ENCODE results near the gene C2CD2. TPM values are rescaled to one million over a fixed set of nuclear protein-coding genes. Genes with fewer than 3 reads are reported as not detected.
A peak's percentile ranks its signal among the peaks of the same experiment; 100 is the strongest.

Gene C2CD2
- total RNA-seq, 4 donors from 2014 or later = 6.7 to 22.3 (median 17.3) TPM

DNA sequence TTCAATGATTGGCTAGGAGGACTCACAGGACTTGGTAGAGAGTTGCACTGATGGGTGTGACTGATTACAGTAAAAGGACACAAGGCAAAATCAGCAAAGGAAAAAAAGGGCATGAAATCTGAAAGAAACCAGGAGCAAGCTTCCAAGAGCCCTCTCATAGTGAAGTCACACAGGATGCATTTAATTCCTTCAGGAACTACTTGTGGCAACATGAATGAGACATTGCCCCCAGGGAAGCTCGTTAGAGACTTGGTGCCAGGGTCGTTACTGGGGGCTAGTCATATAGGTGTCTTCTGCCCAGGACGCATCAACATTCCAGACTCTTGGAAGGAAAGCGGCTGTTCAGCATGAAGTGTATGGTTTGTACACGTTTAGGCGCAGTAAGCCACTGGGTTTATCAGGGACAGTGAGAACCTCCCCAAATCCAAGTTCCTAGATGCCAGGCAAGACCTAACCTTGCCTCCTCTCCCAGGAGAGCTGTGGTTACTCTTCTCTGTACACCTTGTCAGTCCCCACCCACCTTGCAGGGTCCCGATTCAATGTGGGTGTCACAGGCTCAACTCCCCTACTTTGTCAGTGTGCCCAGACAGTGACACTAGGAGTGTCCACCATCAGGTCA lies 26.0 kb upstream of the C2CD2 start:
- Histone ChIP-seq H3K36me3 (no peaks in the 10 kb centered on the region), H3K27ac (no peak overlapping the region), H3K27me3 (no peaks in the 10 kb centered on the region), H3K4me3 (no peak overlapping the region), H3K4me1 (no peaks in the 10 kb centered on the region), H3K9me3 (no peaks in the 10 kb centered on the region)
- TF ChIP-seq POLR2A (IDR thresholded peaks at IDR 0.05) (no peak), CTCF (IDR thresholded peaks at IDR 0.05) (no peak)
- peak in 1 of 3 donors; percentile 24 for DNase-seq

DNA sequence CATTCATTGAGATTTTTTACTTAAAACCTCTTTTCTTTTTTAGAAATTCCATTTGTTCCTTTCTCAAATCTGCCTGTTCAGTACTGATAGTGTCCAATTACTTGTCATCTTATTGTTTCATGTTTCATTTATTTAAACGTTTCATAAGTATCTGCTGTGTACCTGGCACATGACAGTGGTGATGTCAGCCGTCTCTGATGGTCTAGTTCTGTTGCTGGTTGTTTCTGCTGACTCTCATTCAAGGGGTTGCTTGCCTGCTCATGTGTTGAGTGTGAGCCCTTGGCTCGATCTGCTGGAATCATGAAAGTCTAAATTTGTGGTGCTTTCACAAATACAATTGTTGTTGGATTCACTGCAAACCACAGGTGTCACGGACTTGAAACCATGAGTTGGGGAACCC lies 25.5 kb upstream of the C2CD2 start:
- no peaks in the 10 kb centered on the region for H3K36me3 ChIP-seq
- H3K4me3 ChIP-seq = no peak overlapping the region
- no peak for TF ChIP-seq CTCF (IDR thresholded peaks at IDR 0.05)
- no peak for TF ChIP-seq POLR2A (IDR thresholded peaks at IDR 0.05)
- no peak overlapping the region for H3K27ac ChIP-seq
- H3K27me3 ChIP-seq = no peaks in the 10 kb centered on the region
- H3K4me1 ChIP-seq = no peaks in the 10 kb centered on the region
- DNase-seq = no peak
- H3K9me3 ChIP-seq = no peaks in the 10 kb centered on the region

- peak in 1 of 3 donors; percentile 26 for DNase-seq
These were observed 23.5 kb upstream of the C2CD2 start for GRCh38 chr21:41977034-41977950.

DNA sequence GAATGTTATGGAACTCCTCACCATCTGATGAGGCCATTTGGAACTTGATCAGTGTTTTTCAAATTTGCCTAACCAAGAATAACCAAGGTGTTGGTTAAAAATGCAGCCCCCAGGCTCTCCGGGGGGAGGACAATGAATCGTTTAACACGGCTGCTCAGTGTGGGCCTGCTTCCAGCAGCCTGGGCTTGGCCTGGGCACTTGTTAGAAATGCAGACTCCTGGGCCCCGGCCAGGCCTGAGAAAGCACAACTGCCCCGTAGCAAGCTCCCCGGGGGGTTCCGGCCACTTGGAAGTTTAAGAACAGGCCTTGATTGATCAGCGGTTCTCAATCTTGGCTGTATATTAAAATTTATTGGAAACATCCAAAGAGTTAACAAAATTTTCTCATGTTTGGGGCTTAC lies 22.8 kb upstream of the C2CD2 start:
- Histone ChIP-seq H3K27ac (no peak overlapping the region), H3K4me1 (peaks cover 0 to 6% (median 2%) of the 10 kb centered on the region in 4 donors), H3K9me3 (no peaks in the 10 kb centered on the region), H3K27me3 (no peaks in the 10 kb centered on the region), H3K36me3 (no peaks in the 10 kb centered on the region), H3K4me3 (no peak overlapping the region)
- TF ChIP-seq POLR2A (IDR thresholded peaks at IDR 0.05) (no peak), CTCF (IDR thresholded peaks at IDR 0.05) (no peak)
- peak in 1 of 3 donors; percentile 37 for DNase-seq

More at GRCh38 chr21:41977034-41977950, 23.5 kb upstream of the C2CD2 start:
- TF ChIP-seq CTCF (IDR thresholded peaks at IDR 0.05) (no peak), POLR2A (IDR thresholded peaks at IDR 0.05) (no peak)
- H3K27me3 ChIP-seq = no peaks in the 10 kb centered on the region
- H3K4me1 ChIP-seq = peaks cover 0 to 6% (median 2%) of the 10 kb centered on the region in 4 donors
- H3K4me3 ChIP-seq = no peak overlapping the region
- no peaks in the 10 kb centered on the region for H3K9me3 ChIP-seq
- no peak overlapping the region for H3K27ac ChIP-seq
- no peaks in the 10 kb centered on the region for H3K36me3 ChIP-seq

- Histone ChIP-seq H3K4me1 (peaks cover 0 to 6% (median 2%) of the 10 kb centered on the region in 4 donors), H3K36me3 (no peaks in the 10 kb centered on the region), H3K27me3 (no peaks in the 10 kb centered on the region), H3K27ac (no peak overlapping the region), H3K9me3 (no peaks in the 10 kb centered on the region), H3K4me3 (no peak overlapping the region)
- no peak for TF ChIP-seq POLR2A (IDR thresholded peaks at IDR 0.05)
- peak in 1 of 3 donors; percentile 35 for DNase-seq
These were observed 21.8 kb upstream of the C2CD2 start for GRCh38 chr21:41975391-41976272.

All from Peyer's patch (tissue), 4 donors.